HCT116 (cell line): Measurements from ENCODE around the gene PACRG. TPM values are rescaled to one million over a fixed set of nuclear protein-coding genes. Genes with fewer than 3 reads are reported as not detected.

Source experiments
- ATAC-seq: fragments of 200-7000 bp; cut with Tn5 transposase; 2 replicates; pipeline ENCODE4 v1.9.1; 2020; ENCODE audit warnings: mild to moderate bottlenecking, moderate library complexity
- BruUV-seq: library from RNA; stranded (reverse); fragments of 400-500 nt; replicated peaks from 2 replicates; lab custom pipeline; 2021; lab: Mats Ljungman, UMichigan
- CTCF ChIA-PET: fragments of 300-600 bp; sonication (Branson Sonifier 250); formaldehyde crosslinking; loops from one replicate; lab custom pipeline; 2021; ENCODE audit warnings: antibody characterized with exemption; lab: Charles Lee
- POLR2A ChIA-PET: fragments of 300-600, 350-600 bp; sonication (Branson Sonifier 250); formaldehyde crosslinking; loops from one replicate; lab custom pipeline; 2021; ENCODE audit warnings: antibody characterized with exemption; lab: Charles Lee
- RAD21 ChIA-PET, 2 experiments: fragments of 300-600 bp; sonication (Branson Sonifier 250); formaldehyde crosslinking; loops; one replicate each; lab custom pipeline; 2023; ENCODE audit warnings: low total read pairs in 2 of 2; ENCODE audit not compliant: uncharacterized antibody in 2 of 2, unreplicated experiment in 2 of 2, low non-redundant PET in 1 of 2; lab: Charles Lee
- DNase-seq: peaks from one replicate; pipeline ENCODE4 v3.0.0-alpha.2; 2010; ENCODE audit warnings: low read depth, low spot score
- H2AFZ ChIP-seq: fragments of 200-600 bp; shearing (Covaris generic), sonication (generic); 2 replicates; pipeline ENCODE4 v1.6.1; 2017; ENCODE audit warnings: low read depth, mixed run types, mixed read lengths, antibody characterized with exemption, low read length; ENCODE audit not compliant: poor library complexity, severe bottlenecking
- H3K27ac ChIP-seq: 2 replicates; pipeline ENCODE4 v1.5.1; 2012; ENCODE audit warnings: low read depth, low read length
- H3K27me3 ChIP-seq: fragments of 200-600 bp; sonication (generic); 2 replicates; pipeline ENCODE4 v1.6.1; 2016; ENCODE audit warnings: mixed run types, low read length, mixed read lengths; ENCODE audit not compliant: insufficient read depth
- H3K36me3 ChIP-seq, 2 experiments: fragments of 200-500 bp in 1 of 2; fragments of 200-600 bp in 1 of 2; sonication (Bioruptor generic) in 1 of 2; sonication (generic) in 1 of 2; 2 replicates each; pipeline versions ENCODE4 v1.5.1 to v1.6.1; 2014 to 2016; ENCODE audit warnings: low read length in 2 of 2, inconsistent platforms in 1 of 2, mixed read lengths in 1 of 2, mixed run types in 1 of 2; ENCODE audit not compliant: insufficient read depth in 2 of 2, control insufficient read depth in 1 of 2
- H3K4me1 ChIP-seq, 2 experiments: fragments of 200-600 bp in 1 of 2; sonication (generic) in 1 of 2; 2 replicates each; pipeline versions ENCODE4 v1.5.1 to v1.6.1; 2012 to 2017; ENCODE audit warnings: low read length in 2 of 2, inconsistent platforms in 1 of 2, mild to moderate bottlenecking in 1 of 2, mixed read lengths in 1 of 2, mixed run types in 1 of 2, moderate library complexity in 1 of 2; ENCODE audit not compliant: insufficient read depth in 2 of 2, control insufficient read depth in 1 of 2
- H3K4me2 ChIP-seq: fragments of 200-600 bp; sonication (generic); 2 replicates; pipeline ENCODE4 v1.6.1; 2017; ENCODE audit warnings: mixed run types, low read length, mixed read lengths
- H3K4me3 ChIP-seq, 2 experiments: fragments of 200-600 bp in 1 of 2; sonication (generic) in 1 of 2; replicated peaks in 1 of 2; 2 replicates each; pipeline ENCODE4 v1.5.1; 2011 to 2016; ENCODE audit warnings: low read length in 2 of 2, control low read depth in 1 of 2, low read depth in 1 of 2, mild to moderate bottlenecking in 1 of 2, mixed read lengths in 1 of 2, mixed run types in 1 of 2
- H3K79me2 ChIP-seq: fragments of 200-600 bp; sonication (generic); 2 replicates; pipeline ENCODE4 v1.6.1; 2017; ENCODE audit warnings: mild to moderate bottlenecking, mixed run types, low read length, moderate library complexity, mixed read lengths; ENCODE audit not compliant: insufficient read depth
- H3K9ac ChIP-seq: fragments of 200-600 bp; sonication (generic); 2 replicates; pipeline ENCODE4 v1.6.1; 2016; ENCODE audit warnings: low read length, mixed read lengths
- H3K9me2 ChIP-seq: fragments of 200-600 bp; sonication (generic), shearing (Covaris generic); 2 replicates; pipeline ENCODE4 v1.6.1; 2017; ENCODE audit warnings: mixed run types, mild to moderate bottlenecking, moderate library complexity; ENCODE audit not compliant: insufficient read depth
- H3K9me3 ChIP-seq, 2 experiments: fragments of 200-500 bp in 1 of 2; fragments of 200-600 bp in 1 of 2; sonication (Bioruptor generic) in 1 of 2; sonication (generic) in 1 of 2; 2 replicates each; pipeline ENCODE4 v1.6.1; 2014 to 2017; ENCODE audit warnings: low read length in 2 of 2, mixed read lengths in 2 of 2, inconsistent platforms in 1 of 2, low read depth in 1 of 2, mild to moderate bottlenecking in 1 of 2, mixed run types in 1 of 2, moderate library complexity in 1 of 2; ENCODE audit not compliant: control insufficient read depth in 1 of 2, insufficient read depth in 1 of 2
- H4K20me1 ChIP-seq: fragments of 200-600 bp; sonication (generic), shearing (Covaris generic); 2 replicates; pipeline ENCODE4 v1.6.1; 2017; ENCODE audit warnings: mixed run types, mild to moderate bottlenecking, moderate library complexity; ENCODE audit not compliant: insufficient read depth
- EGR1 ChIP-seq: IDR thresholded peaks from 2 replicates; pipeline ENCODE4 v1.6.1; 2012; ENCODE audit warnings: low read depth
- ELF1 ChIP-seq: IDR thresholded peaks from 2 replicates; pipeline ENCODE4 v1.6.1; 2012; ENCODE audit warnings: low read depth, borderline replicate concordance
- EZH2 ChIP-seq: fragments of 200-600 bp; sonication (generic); IDR thresholded peaks from 2 replicates; pipeline ENCODE4 v1.6.1; 2017; ENCODE audit warnings: antibody characterized with exemption, mixed run types
- FOSL1 ChIP-seq: IDR thresholded peaks from 2 replicates; pipeline ENCODE4 v1.6.1; 2012; ENCODE audit warnings: low read depth
- POLR2A ChIP-seq: IDR thresholded peaks from 2 replicates; pipeline ENCODE4 v1.7.0; 2011; ENCODE audit warnings: borderline replicate concordance; ENCODE audit not compliant: insufficient read depth, insufficient read length; ENCODE audit errors: extremely low read depth
- RAD21 ChIP-seq: IDR thresholded peaks from 2 replicates; pipeline ENCODE4 v1.6.1; 2012; ENCODE audit warnings: low read depth, mild to moderate bottlenecking
- TCF7L2 ChIP-seq: IDR thresholded peaks from 2 replicates; pipeline ENCODE4 v1.7.0; 2011; ENCODE audit warnings: borderline replicate concordance, inconsistent platforms; ENCODE audit not compliant: insufficient read depth, insufficient read length; ENCODE audit errors: extremely low read depth
- ZNF274 ChIP-seq: fragments of 200-500 bp; sonication (Bioruptor generic); IDR thresholded peaks from 2 replicates; pipeline ENCODE4 v1.6.1; 2014; ENCODE audit warnings: mild to moderate bottlenecking, low read depth, low read length, inconsistent platforms
- intact Hi-C: fragments of 100-400 bp; cut with micrococcal nuclease; formaldehyde crosslinking; loops from 2 replicates; pipeline ENCODE4 v1.10.0; 2022
- total RNA-seq: library from RNA; stranded (reverse); gene quantifications from one replicate; pipeline ENCODE4 v1.2.1, GENCODE V29; 2021; ENCODE audit not compliant: unreplicated experiment
- TF ChIP-seq, protein P1 (sequence below): IDR thresholded peaks from 2 replicates; pipeline ENCODE4 v1.6.1; 2012
- TF ChIP-seq, protein P2 (sequence below): IDR thresholded peaks from 2 replicates; pipeline ENCODE4 v1.6.1; 2011; ENCODE audit warnings: mild to moderate bottlenecking, low read length, moderate library complexity; ENCODE audit not compliant: insufficient replicate concordance; ENCODE audit errors: extremely low read depth

Gene PACRG
- total RNA-seq, 1 experiment from 2014 or later, result 0.71 TPM

DNA sequence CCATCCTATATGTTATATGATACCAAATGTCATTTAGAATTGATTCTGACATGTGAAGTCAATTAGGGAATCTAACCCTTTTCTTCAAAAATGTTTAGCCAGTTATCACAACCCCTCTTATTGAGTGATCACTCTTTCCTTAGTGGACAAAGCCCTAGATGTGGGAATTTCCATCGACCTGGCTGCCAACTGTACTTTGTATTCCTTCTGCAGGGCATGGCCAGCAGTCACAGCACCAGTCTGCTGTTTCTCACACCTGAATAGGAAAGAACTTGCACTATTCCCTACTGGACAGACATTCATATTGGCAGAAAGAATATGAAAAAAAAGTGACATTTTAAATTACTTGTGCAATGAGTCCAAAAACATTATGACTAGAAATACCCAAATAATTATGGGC is 271.0 kb downstream of the PACRG start:
- POLR2A ChIA-PET, result no interaction called here
- no peaks in the 10 kb centered on the region for H3K79me2 ChIP-seq

DNA sequence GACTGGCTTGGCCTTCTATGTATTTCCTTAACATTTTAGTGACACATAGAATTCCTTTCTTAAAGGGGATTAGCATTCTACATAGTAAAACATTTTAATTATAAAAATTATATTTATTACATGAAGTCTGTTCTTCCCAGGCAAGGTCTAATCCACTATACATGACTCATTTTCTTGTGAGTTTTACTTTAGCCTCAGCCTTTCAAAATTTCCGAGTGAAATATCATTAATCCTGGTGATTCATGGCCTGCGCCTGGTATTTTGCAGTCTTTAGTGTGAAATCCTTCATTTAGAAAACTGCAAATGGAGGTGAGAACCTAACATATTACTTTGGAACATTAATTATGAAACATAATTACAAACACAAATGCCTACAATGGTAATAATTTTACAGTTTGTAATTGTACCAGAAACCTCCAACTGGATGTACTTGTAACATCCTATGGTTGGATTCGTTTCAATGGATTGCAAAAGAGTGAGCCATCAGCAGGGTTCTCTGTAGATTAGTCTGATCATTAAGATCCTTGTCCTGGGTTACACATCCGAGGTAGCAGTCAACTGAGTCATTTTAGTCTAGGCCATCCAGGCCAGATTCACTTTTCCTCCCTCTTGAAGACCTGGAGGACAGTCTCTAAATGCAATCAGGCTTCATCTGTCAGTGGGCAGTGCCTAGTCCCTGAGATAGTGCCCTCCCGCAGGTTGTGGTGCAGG is 272.0 kb downstream of the PACRG start:
- H3K4me2 ChIP-seq, result no peak overlapping the region
- H3K9me2 ChIP-seq, result no peaks in the 10 kb centered on the region
- no TSS peak for BruUV-seq
- ATAC-seq, result no peak
- no peak for TF ChIP-seq EGR1
- TF ChIP-seq POLR2A, result no peak
- TF ChIP-seq FOSL1, result no peak
- TF ChIP-seq, protein P1, sequence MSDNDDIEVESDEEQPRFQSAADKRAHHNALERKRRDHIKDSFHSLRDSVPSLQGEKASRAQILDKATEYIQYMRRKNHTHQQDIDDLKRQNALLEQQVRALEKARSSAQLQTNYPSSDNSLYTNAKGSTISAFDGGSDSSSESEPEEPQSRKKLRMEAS, result no peak
- TF ChIP-seq ZNF274, result no peak
- TF ChIP-seq TCF7L2, result no peak
- TF ChIP-seq RAD21, result no peak
- TF ChIP-seq, protein P2, sequence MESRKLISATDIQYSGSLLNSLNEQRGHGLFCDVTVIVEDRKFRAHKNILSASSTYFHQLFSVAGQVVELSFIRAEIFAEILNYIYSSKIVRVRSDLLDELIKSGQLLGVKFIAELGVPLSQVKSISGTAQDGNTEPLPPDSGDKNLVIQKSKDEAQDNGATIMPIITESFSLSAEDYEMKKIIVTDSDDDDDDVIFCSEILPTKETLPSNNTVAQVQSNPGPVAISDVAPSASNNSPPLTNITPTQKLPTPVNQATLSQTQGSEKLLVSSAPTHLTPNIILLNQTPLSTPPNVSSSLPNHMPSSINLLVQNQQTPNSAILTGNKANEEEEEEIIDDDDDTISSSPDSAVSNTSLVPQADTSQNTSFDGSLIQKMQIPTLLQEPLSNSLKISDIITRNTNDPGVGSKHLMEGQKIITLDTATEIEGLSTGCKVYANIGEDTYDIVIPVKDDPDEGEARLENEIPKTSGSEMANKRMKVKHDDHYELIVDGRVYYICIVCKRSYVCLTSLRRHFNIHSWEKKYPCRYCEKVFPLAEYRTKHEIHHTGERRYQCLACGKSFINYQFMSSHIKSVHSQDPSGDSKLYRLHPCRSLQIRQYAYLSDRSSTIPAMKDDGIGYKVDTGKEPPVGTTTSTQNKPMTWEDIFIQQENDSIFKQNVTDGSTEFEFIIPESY, result no peak
- H3K9ac ChIP-seq, result no peak overlapping the region
- no peaks in the 10 kb centered on the region for H3K9me3 ChIP-seq
- no peaks in the 10 kb centered on the region for H3K79me2 ChIP-seq
- DNase-seq, result no peak
- no peak overlapping the region for H3K27ac ChIP-seq
- no peak overlapping the region for H2AFZ ChIP-seq
- H3K36me3 ChIP-seq, result no peaks in the 10 kb centered on the region
- POLR2A ChIA-PET, result no interaction called here
- RAD21 ChIA-PET, result no interaction called here
- CTCF ChIA-PET, result no interaction called here
- H3K4me3 ChIP-seq, result no peak overlapping the region
- no peaks in the 10 kb centered on the region for H4K20me1 ChIP-seq
- intact Hi-C loops, result no loop called here
- H3K27me3 ChIP-seq, result no peaks in the 10 kb centered on the region
- no peaks in the 10 kb centered on the region for H3K4me1 ChIP-seq

More for the DNA sequence above, 271.0 kb downstream of the PACRG start:
- no peak for TF ChIP-seq TCF7L2
- no peak for TF ChIP-seq ELF1
- no peak for TF ChIP-seq EZH2
- TF ChIP-seq, protein P2, result no peak
- TF ChIP-seq, all 23 proteins: peak for 0
- intact Hi-C loops, result no loop called here
- H3K9me3 ChIP-seq, result no peaks in the 10 kb centered on the region
- no TSS peak for BruUV-seq
- no peak overlapping the region for H3K4me2 ChIP-seq
- H3K9ac ChIP-seq, result no peak overlapping the region
- H3K36me3 ChIP-seq, result no peaks in the 10 kb centered on the region
- no peaks in the 10 kb centered on the region for H3K9me2 ChIP-seq
- CTCF ChIA-PET, result no interaction called here
- H3K4me1 ChIP-seq, result no peaks in the 10 kb centered on the region
- H2AFZ ChIP-seq, result no peak overlapping the region
- H4K20me1 ChIP-seq, result no peaks in the 10 kb centered on the region
- H3K27ac ChIP-seq, result no peak overlapping the region
- RAD21 ChIA-PET, result no interaction called here
- H3K4me3 ChIP-seq, result no peak overlapping the region
- DNase-seq (no peak), ATAC-seq (no peak)
- H3K27me3 ChIP-seq, result no peaks in the 10 kb centered on the region
